Stimulated activated CD8-positive, alpha-beta memory T cell treated with anti-CD3 and anti-CD28 coated beads, Interleukin-15, amount 100 ng/mL, for 4 hours (primary cell): ENCODE results near the gene HOXA13.

Experiments
- DNase-seq, 2 donors: peaks; one replicate each; pipeline ENCODE4 v3.0.0-alpha.2; 2020; ENCODE audit warnings: low read depth in 2 of 2

HOXA13 gene

GRCh38 chr7:27148031-27148755 lies 51.7 kb downstream of the HOXA13 start:
- no peak for DNase-seq

GRCh38 chr7:27147199-27148030 lies 52.5 kb downstream of the HOXA13 start, which contains the start of gene HOXA6:
HOXA6 (minus strand) TSS chr7:27147774; CDS start chr7:27147749, 25 bp downstream.
- DNase-seq, result no peak

GRCh38 chr7:27146491-27147198 lies 53.2 kb downstream of the HOXA13 start:
- DNase-seq, result no peak

GRCh38 chr7:27145914-27146412 lies 53.9 kb downstream of the HOXA13 start:
- no peak for DNase-seq

GRCh38 chr7:27145165-27145913 lies 54.6 kb downstream of the HOXA13 start:
- DNase-seq, result no peak

- no peak for DNase-seq
These were observed 55.1 kb downstream of the HOXA13 start for GRCh38 chr7:27144781-27145164.
